ENCODE measurements around the gene ATP5F1D. TPM values are rescaled to one million over a fixed set of nuclear protein-coding genes. Genes with fewer than 3 reads are reported as not detected.
A peak's percentile ranks its signal among the peaks of the same experiment; 100 is the strongest.

ATP5F1D gene
- total and polyA plus RNA-seq, 2 of the 13 experiments (the other 11 are each of a cell fraction or from before 2014, with no cell fraction given): 39.4 to 78.7 TPM

- TF ChIP-seq, protein P1, sequence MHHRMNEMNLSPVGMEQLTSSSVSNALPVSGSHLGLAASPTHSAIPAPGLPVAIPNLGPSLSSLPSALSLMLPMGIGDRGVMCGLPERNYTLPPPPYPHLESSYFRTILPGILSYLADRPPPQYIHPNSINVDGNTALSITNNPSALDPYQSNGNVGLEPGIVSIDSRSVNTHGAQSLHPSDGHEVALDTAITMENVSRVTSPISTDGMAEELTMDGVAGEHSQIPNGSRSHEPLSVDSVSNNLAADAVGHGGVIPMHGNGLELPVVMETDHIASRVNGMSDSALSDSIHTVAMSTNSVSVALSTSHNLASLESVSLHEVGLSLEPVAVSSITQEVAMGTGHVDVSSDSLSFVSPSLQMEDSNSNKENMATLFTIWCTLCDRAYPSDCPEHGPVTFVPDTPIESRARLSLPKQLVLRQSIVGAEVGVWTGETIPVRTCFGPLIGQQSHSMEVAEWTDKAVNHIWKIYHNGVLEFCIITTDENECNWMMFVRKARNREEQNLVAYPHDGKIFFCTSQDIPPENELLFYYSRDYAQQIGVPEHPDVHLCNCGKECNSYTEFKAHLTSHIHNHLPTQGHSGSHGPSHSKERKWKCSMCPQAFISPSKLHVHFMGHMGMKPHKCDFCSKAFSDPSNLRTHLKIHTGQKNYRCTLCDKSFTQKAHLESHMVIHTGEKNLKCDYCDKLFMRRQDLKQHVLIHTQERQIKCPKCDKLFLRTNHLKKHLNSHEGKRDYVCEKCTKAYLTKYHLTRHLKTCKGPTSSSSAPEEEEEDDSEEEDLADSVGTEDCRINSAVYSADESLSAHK (CRISPR knock-in tag; IDR thresholded peaks at IDR 0.05; ENCODE audit: borderline replicate concordance): no peak
- TF ChIP-seq FOXP4 (CRISPR knock-in tag; IDR thresholded peaks at IDR 0.05): peak; percentile 61
- no peak for TF ChIP-seq ZNF850 (CRISPR knock-in tag; conservative IDR thresholded peaks at IDR 0.05)
- TF ChIP-seq GABPB1 (CRISPR knock-in tag; IDR thresholded peaks at IDR 0.05): peak; percentile 55; the same call in 1 of the 2 replicates
- TF ChIP-seq KDM1A (CRISPR knock-in tag; IDR thresholded peaks at IDR 0.05): no peak
- TF ChIP-seq MAFG (CRISPR knock-in tag; IDR thresholded peaks at IDR 0.05): no peak
- no peak for TF ChIP-seq ZBED4 (CRISPR knock-in tag; IDR thresholded peaks at IDR 0.05; ENCODE audit: borderline replicate concordance)
- TF ChIP-seq, protein P2, sequence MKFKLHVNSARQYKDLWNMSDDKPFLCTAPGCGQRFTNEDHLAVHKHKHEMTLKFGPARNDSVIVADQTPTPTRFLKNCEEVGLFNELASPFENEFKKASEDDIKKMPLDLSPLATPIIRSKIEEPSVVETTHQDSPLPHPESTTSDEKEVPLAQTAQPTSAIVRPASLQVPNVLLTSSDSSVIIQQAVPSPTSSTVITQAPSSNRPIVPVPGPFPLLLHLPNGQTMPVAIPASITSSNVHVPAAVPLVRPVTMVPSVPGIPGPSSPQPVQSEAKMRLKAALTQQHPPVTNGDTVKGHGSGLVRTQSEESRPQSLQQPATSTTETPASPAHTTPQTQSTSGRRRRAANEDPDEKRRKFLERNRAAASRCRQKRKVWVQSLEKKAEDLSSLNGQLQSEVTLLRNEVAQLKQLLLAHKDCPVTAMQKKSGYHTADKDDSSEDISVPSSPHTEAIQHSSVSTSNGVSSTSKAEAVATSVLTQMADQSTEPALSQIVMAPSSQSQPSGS (CRISPR knock-in tag; IDR thresholded peaks at IDR 0.05): peak; percentile 25; the same call in 1 of the 2 replicates
- TF ChIP-seq, protein P3, sequence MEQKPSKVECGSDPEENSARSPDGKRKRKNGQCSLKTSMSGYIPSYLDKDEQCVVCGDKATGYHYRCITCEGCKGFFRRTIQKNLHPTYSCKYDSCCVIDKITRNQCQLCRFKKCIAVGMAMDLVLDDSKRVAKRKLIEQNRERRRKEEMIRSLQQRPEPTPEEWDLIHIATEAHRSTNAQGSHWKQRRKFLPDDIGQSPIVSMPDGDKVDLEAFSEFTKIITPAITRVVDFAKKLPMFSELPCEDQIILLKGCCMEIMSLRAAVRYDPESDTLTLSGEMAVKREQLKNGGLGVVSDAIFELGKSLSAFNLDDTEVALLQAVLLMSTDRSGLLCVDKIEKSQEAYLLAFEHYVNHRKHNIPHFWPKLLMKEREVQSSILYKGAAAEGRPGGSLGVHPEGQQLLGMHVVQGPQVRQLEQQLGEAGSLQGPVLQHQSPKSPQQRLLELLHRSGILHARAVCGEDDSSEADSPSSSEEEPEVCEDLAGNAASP (CRISPR knock-in tag; IDR thresholded peaks at IDR 0.05; ENCODE audit: borderline replicate concordance): peak; percentile 93
- TF ChIP-seq, protein P4, sequence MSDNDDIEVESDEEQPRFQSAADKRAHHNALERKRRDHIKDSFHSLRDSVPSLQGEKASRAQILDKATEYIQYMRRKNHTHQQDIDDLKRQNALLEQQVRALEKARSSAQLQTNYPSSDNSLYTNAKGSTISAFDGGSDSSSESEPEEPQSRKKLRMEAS (IDR thresholded peaks at IDR 0.05): peak; percentile 55; the same call in 1 of the 2 replicates
- TF ChIP-seq, protein P5, sequence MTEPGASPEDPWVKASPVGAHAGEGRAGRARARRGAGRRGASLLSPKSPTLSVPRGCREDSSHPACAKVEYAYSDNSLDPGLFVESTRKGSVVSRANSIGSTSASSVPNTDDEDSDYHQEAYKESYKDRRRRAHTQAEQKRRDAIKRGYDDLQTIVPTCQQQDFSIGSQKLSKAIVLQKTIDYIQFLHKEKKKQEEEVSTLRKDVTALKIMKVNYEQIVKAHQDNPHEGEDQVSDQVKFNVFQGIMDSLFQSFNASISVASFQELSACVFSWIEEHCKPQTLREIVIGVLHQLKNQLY (CRISPR knock-in tag; IDR thresholded peaks at IDR 0.05): 0 out of 2 replicates have a peak, but pooled peaks have one; percentile 12
- TF ChIP-seq FOXA3 (CRISPR knock-in tag; IDR thresholded peaks at IDR 0.05): peak; percentile 76
- TF ChIP-seq, protein P6, sequence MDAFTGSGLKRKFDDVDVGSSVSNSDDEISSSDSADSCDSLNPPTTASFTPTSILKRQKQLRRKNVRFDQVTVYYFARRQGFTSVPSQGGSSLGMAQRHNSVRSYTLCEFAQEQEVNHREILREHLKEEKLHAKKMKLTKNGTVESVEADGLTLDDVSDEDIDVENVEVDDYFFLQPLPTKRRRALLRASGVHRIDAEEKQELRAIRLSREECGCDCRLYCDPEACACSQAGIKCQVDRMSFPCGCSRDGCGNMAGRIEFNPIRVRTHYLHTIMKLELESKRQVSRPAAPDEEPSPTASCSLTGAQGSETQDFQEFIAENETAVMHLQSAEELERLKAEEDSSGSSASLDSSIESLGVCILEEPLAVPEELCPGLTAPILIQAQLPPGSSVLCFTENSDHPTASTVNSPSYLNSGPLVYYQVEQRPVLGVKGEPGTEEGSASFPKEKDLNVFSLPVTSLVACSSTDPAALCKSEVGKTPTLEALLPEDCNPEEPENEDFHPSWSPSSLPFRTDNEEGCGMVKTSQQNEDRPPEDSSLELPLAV (CRISPR knock-in tag; conservative IDR thresholded peaks at IDR 0.05; ENCODE audit: low read depth): no peak
- TF ChIP-seq MEF2D (CRISPR knock-in tag; IDR thresholded peaks at IDR 0.05): peak; percentile 54; the same call in 1 of the 2 replicates
Measured at GRCh38 chr19:1253514-1254080, 12.0 kb downstream of the ATP5F1D start (continued).

All from HepG2 (cell line).